GM21529 (cell line): ENCODE results near the gene FOXD4L6.
"Not testable (repeated sequence)": the region's sequence is repeated elsewhere in the genome, so short reads cannot be mapped to it uniquely, and the experiment has no call there.

Experiments
- ATAC-seq: cut with Tn5 transposase; IDR thresholded peaks from one replicate; pipeline ENCODE4 v1.9.1; 2021; ENCODE audit not compliant: unreplicated experiment

Gene FOXD4L6

GRCh38 chr9:41104542-41104941, 23.9 kb downstream of the FOXD4L6 start:
- ATAC-seq = not testable (repeated sequence)

- ATAC-seq = not testable (repeated sequence)
These were observed 28.0 kb downstream of the FOXD4L6 start for GRCh38 chr9:41100508-41100907.

- not testable (repeated sequence) for ATAC-seq
These were observed 29.7 kb downstream of the FOXD4L6 start for GRCh38 chr9:41098759-41099158.

- not testable (repeated sequence) for ATAC-seq
These were observed 33.4 kb downstream of the FOXD4L6 start for GRCh38 chr9:41095060-41095459.

GRCh38 chr9:41094010-41094773, 34.3 kb downstream of the FOXD4L6 start:
- ATAC-seq = not testable (repeated sequence)

GRCh38 chr9:41090922-41091321, 37.6 kb downstream of the FOXD4L6 start:
- ATAC-seq = not testable (repeated sequence)

- ATAC-seq = not testable (repeated sequence)
These were observed 38.1 kb downstream of the FOXD4L6 start for GRCh38 chr9:41090386-41090785.

GRCh38 chr9:41088450-41089059, 39.9 kb downstream of the FOXD4L6 start:
- peak; percentile 73 for ATAC-seq

GRCh38 chr9:41087929-41088328, 40.6 kb downstream of the FOXD4L6 start:
- ATAC-seq = not testable (repeated sequence)

- not testable (repeated sequence) for ATAC-seq
These were observed 41.2 kb downstream of the FOXD4L6 start for GRCh38 chr9:41087157-41087780.

- not testable (repeated sequence) for ATAC-seq
These were observed 41.8 kb downstream of the FOXD4L6 start for GRCh38 chr9:41086685-41087084.

- ATAC-seq = not testable (repeated sequence)
These were observed 42.3 kb downstream of the FOXD4L6 start for GRCh38 chr9:41086215-41086614.

GRCh38 chr9:41082358-41082757, 46.1 kb downstream of the FOXD4L6 start:
- ATAC-seq = not testable (repeated sequence)

GRCh38 chr9:41079464-41079863, 49.0 kb downstream of the FOXD4L6 start:
- not testable (repeated sequence) for ATAC-seq

- ATAC-seq = not testable (repeated sequence)
These were observed 50.9 kb downstream of the FOXD4L6 start for GRCh38 chr9:41077586-41077985.
